ENCODE results near the gene PDE2A. TPM values are rescaled to one million over a fixed set of nuclear protein-coding genes. Genes with fewer than 3 reads are reported as not detected.
"Not testable (repeated sequence)": the region's sequence is repeated elsewhere in the genome, so short reads cannot be mapped to it uniquely, and the experiment has no call there.

Gene PDE2A
- total RNA-seq, 2 experiments from 2014 or later: 0.29 to 0.72 TPM

DNA sequence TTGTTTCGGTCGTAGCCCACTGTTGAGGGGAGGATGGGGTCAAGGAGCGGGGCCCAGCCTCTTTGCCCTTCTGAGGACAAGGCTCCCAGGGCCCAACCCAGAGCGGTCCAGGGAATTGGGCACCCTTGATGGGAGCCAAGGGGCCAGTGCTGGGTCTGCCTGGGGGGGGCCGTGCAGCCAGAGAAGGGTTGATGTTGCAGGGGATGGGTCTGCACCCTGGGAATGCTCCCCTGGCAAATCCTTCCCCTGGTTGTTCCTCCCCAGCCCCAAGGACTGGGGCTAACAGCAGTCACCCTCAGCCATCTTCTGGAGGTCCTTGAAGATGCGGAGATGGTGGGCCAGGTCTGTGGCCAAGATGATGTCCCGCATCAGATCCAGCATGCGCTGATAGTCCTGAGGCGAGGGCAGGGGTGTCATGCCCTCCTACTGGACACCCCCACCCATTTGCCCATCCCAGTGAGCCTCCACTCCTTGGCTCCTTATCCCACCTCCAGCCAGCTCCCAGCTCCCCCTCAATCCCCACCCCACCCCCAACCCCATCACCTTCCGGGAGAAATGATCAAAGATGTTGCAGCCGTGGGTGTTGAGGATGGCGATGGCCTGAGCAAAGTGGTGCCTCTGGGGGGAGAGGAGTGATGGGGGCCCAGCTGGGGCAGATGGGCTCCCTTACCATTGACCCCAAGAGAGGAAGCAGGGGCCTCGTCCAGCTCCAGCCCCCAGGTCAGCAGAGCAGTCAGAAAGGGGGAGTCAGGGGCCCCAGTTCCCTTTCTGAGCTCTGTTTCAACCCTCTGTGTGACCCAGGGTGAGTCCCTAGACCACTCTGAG is 95.0 kb downstream of the PDE2A start:
- ChIA-PET CTCF (interaction anchor here (0.6 to 1.6 kb wide), 4 partner anchors 10 to 108 kb away, joined by 3 to 5 read pairs (median 3); no protein-coding TSS in a partner anchor), POLR2A (no interaction called here)

DNA sequence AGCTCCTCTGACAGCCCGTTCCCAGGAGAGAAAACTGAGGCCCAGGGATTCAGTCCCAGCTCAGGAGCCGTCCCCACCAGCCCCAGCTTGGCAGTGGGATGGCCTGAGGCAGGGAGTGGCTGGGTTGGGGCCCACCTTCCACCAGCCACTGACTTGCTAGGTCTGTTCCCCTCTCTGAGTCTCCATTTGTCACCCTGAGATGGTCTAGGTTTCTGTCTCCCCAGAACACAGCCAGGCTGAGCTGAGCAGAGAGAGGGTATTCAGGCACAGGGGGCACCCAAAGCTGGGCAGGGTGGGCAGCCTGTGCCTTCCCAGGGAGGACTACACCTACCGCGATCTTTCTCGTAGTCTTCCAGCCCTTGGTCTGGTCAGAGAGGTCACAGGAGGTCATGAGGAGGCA is 95.7 kb downstream of the PDE2A start:
- CTCF ChIA-PET: interaction anchor here (1.7 kb wide), 1 partner anchor 16 kb away, joined by 5 read pairs; no protein-coding TSS in a partner anchor
- POLR2A ChIA-PET: no interaction called here

DNA sequence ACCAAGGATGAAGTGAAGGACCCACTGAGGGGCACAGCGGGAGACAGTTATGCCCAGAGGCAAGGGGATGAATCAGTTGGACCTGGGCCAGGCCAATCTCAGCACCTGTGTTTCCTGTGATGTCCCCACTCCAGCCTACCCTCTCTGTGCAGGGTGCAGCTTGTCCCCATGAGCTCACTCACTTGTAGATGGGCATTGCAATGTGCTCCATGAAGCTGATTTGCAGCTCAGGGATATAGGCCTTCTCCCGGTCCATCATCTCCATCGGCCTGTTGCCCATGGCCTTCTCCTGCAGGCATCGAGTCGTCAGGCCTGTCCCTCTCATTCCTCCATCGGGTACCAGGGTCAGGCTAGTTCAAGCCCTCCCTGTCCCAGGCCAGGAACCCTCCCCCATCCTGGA is 96.2 kb downstream of the PDE2A start:
- CTCF ChIA-PET: interaction anchor here (1.7 kb wide), 1 partner anchor 15 kb away, joined by 5 read pairs; no protein-coding TSS in a partner anchor
- POLR2A ChIA-PET: no interaction called here

DNA sequence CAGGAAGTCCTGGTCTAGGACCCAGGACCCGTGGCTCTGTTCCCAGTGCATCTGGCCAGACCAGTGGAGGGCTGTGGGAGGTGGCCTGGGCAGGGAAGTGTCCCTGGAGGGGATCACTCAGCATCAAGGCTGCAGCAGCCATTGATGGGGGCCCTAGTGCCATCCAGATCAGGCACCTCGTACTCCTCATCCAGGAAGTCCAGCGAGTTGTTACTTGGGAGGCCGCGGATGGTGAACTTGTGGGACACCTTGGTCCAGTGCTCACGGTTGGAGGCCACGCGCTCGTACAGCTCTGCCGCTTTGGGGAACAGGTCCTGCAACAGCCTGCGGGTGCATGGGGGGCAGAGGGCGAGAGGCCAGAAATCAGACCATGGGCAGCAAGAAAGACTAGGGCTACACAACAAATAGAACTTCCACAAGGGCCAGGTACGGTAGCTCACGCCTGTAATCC is 96.9 kb downstream of the PDE2A start:
- CTCF ChIA-PET: interaction anchor here (1.7 kb wide), 1 partner anchor 15 kb away, joined by 5 read pairs; no protein-coding TSS in a partner anchor

DNA sequence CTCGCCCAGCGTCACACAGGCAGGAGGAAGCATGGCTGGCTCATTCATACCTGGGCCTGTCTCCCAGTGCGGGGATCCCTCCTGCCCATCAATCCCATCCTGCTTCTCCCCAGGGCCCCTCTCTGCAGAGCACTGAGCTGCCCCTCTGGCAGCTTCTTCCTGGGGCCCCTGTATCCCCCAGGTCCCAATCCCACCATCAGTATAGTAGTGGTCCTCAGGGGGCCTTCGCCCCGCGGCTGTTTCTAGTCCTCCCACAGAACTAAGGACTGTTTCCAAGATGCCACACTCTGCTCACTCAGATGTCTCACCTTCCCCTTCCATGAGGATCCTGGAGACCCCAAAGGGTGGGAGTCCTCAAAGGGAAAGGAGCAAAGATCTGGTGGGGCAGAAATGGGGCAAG is 97.6 kb downstream of the PDE2A start:
- ChIA-PET POLR2A (no interaction called here), CTCF (no interaction called here)

More for the DNA sequence above, 96.9 kb downstream of the PDE2A start:
- POLR2A ChIA-PET: no interaction called here

DNA sequence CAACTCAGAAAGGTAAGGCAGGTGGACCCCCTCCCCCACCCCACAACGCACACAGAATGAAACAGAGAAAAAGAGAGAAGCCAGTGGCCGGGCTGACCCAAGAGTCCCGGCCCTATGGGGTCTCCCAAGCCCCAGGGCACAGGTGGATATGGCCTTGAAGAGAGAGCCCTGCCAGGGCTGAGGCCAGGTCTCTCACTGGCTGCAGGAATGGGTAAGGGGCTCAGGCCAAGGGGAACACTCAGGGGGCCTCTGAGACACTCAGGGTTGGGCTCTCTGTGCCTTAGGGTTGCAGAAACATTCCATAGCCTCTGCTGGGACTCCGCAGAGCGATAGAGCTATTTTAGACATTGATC is 98.0 kb downstream of the PDE2A start:
- POLR2A ChIA-PET: no interaction called here
- CTCF ChIA-PET: interaction anchor here (3.3 kb wide), 1 partner anchor 105 kb away, joined by 13 read pairs; no protein-coding TSS in a partner anchor

DNA sequence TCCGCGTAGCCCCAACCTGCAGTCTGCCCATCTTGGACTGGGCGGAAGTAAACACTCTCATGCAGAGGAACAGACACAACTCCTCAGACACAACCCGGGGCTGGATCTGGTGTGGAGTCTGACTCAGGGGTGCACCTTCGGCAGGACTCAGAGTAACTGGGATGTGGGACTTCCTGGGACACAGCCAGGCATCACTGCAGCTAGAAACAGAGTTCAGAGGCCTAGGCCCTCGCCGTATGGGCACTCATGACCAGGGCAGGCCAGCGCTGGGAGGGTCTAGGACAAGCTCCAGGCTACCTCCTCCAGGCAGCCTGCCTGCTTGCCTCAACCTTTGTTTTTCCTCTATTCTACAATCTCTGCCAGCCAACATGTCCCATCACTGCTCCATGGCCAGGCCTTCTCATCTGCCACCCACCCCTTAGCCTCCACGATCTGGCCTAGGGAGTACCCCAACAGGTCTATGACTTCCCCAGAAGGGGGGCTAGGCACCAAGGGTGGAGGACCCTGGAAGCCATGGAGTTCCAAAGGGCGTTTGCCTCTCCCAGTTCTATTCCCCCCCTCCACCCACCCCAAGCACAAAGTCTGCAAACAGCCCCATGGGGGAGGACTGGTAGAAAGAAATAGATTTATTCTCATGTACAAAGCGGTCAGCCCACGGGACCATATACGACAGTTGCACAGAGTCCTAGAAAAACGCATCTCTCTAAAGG is 98.5 kb downstream of the PDE2A start:
- ChIA-PET CTCF (interaction anchor here (3.3 kb wide), 1 partner anchor 104 kb away, joined by 13 read pairs; no protein-coding TSS in a partner anchor), POLR2A (no interaction called here)

DNA sequence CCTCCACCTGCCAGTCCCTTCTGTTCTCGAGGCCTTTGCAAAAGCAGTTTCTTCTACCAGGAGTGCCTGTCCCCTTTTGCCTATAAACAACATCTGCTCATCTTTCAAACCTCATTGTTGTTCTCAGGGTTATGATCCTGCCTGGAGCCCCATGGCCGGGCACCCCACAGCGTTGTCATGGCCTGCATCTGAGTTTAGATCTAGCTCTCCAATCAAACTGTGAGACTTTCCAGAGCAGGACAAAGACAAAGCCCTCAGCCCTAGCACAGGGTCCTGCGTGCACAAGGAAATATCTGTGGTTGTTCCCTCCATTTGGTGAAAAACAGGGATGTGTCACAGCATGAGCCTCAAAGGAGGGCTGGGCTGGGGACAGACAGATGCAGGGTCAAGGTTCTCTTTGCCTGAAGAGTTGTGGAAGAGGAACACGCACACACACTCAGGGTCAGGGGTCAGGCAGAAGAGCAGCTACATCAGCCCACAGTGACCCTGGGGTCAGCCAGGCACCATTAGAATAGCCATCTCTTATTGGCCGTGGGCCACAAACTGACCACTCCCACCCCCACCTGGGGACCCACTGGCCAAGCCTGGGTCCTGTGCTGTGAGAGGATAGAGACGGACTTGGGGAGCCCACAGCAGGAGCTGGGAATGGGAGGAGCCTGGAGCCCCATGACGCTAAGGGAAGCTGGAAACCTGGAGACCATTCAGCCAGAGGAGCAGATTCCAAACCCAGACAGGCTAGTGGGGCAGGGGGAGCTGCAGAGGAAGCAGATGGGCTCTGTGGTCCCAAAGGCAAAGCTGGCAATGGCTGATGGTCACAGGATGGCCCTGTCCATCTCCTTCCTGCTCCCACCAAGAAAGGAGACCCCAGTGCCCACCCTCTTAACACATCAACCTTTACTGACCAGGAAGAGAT is 99.4 kb downstream of the PDE2A start:
- CTCF ChIA-PET: interaction anchor here (2.1 to 3.3 kb wide), 2 partner anchors 10 to 103 kb away, joined by 7 to 13 read pairs; no protein-coding TSS in a partner anchor
- POLR2A ChIA-PET: no interaction called here

DNA sequence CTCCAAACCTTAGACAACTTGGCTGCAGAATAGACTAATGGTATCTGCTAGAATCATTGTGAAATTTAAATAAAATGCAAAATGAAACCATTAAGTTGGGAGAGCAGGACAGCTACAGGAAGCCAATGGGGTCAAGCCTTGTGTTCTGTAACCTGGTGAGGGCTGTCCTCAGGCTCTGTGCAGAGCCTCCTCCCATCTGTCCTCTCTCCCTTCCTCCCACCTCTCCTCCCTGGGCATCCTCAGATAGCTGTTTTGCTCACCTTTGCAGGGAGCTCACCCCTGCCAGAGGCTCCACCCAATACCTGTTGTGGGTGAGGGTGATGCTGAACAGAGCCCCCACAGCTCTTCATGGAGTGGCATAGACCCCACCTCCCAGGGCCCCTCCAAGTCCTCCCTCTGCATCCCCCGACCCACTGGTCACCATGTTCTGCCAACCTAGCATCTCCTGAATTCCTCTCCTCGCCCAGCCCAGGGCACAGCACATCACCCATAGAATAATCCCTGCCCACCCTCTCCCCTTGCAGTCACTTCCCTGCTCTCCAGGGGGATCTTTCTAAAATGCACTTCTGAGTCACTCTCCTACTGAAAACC is 100.3 kb downstream of the PDE2A start:
- POLR2A ChIA-PET: no interaction called here
- CTCF ChIA-PET: interaction anchor here (1.0 to 3.3 kb wide), 5 partner anchors 11 to 102 kb away, joined by 3 to 13 read pairs (median 4); no protein-coding TSS in a partner anchor

DNA sequence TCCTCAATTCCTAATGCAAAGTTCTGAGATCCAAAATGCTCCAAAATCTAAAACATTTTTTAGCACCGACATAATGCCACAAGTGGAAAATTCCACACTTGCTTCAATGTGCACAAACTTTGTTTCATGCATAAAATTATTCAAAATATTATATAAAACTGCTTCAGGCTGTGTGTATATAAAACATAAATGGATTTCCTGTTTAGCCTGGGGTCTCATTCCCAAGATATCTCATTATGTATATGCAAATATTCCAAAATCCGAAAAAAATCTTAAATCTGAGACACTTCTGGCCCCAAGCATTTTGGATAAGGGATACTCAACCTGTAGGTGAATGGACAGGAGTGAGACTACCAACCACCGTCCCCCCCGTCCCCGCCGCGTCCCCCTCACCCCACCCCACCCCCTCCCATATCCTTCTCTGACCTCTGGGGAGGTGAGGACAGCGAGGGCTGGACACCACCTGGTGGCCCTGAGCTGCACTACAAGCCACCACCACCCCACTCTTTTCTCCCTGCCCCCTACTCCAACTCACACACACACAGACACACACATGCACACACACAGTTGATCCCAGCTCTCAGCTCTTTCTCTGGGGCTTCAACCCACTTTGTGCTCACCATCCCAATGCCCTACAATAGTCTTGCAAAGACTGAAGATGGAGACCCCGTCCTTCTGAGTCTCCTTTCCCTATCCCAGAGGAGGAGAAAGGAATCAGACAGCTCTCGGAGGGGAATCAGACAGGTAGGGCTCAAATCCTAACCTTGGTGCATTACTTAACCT is 101.0 kb downstream of the PDE2A start:
- ChIA-PET CTCF (interaction anchor here (1.0 to 3.3 kb wide), 5 partner anchors 12 to 102 kb away, joined by 3 to 13 read pairs (median 4); no protein-coding TSS in a partner anchor), POLR2A (no interaction called here)

DNA sequence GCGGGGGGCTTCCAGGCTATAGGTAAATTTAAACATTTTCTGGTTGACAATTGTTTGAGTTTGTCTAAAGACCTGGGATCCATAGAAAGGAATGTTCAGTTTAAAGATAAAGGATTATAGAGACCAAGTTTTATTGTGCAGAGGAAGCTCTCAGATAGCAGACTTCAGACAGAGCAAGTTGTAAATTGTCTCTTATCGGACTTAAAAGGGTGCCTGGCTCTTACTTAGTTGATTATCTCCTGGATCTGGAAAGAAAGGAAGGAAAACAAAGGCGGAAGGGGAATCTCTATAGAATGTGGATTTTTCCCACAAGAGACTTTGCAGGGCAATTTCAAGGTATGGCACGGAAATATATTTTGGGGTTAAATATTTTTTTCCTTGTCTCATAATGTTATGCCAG is 101.7 kb downstream of the PDE2A start:
- CTCF ChIA-PET, POLR2A ChIA-PET: not testable (repeated sequence)

DNA sequence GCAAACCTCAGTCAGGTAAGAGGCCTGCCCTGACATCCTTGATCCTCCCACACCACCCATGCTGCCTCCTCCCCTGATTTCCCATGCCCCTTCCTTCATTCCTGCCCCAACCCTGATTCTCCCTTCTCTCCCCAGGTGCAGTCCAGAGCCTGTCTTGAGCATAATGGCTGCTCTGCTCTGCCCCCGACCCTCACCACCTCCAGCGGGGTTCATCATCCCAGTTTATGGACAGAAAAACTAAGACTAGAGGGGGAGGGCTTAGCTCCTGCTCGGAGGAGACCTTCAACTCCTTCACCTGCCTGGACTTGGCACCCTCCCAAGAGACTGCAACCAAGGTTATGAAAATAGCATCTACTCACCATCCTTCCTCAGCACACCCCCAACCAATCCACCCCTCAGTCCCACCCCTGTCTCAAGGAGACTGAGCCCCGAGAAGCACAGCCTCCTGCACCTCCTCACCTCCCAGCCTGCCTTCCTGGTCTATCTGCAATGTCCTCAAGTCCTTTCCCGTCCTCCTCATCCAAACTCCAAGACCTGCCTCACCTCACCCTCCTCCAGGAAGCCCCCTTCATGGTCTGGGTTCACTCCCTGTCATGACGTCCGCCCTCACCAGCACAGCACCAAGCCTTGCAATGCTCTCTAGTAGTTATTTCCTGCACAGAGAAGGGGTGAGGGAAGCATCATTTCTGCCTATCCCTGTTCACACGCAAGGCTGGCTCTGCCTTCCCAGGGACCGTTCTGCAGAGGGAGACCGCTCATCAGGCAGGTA is 103.1 kb downstream of the PDE2A start:
- CTCF ChIA-PET: interaction anchor here (1.3 kb wide), 1 partner anchor 724 kb away, joined by 3 read pairs; no protein-coding TSS in a partner anchor
- POLR2A ChIA-PET: no interaction called here

DNA sequence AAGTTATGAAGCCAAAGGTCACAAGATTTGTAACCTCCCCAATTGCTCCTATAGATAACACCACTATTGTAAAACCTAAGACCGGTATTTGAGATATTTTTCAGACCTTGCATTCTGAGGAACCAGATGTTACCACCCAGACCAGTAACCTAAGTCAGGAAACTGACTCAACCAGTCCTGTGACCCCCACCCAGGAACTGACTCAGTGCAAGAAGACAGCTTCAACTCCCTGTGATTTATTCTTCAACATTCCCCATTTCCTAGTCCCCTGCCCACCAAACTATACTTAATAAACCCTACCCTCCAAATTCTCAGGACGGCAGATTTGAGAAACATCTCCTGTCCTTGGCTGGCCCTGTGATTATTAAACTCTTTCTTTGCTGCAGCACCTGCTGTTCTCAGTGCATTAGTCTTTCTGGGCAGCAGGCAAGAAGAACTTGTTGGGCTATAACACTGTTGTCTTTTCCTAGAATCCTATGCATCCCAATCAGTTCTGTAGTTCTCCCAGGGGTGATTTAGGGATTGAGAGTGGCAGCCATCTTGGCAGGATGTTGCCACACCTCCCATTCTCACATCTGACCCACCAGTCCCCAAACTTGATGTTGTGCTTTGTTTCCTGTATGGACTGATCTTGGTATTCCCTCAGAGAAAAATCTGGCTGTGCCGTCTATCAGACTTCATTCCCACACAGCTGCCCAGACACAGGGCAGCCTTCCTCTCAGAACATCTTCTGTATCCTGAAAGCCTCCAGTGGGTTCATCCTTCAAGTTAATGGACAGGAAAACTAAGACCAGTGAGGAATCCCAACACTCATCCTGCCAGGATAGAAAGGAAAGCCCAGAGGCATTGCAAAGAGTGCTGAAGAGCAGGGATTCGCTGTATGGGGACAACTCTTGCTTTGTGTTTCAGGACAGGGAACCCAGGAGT is 104.0 kb downstream of the PDE2A start:
- ChIA-PET POLR2A (no interaction called here), CTCF (interaction anchor here (1.3 kb wide), 1 partner anchor 725 kb away, joined by 3 read pairs; no protein-coding TSS in a partner anchor)

DNA sequence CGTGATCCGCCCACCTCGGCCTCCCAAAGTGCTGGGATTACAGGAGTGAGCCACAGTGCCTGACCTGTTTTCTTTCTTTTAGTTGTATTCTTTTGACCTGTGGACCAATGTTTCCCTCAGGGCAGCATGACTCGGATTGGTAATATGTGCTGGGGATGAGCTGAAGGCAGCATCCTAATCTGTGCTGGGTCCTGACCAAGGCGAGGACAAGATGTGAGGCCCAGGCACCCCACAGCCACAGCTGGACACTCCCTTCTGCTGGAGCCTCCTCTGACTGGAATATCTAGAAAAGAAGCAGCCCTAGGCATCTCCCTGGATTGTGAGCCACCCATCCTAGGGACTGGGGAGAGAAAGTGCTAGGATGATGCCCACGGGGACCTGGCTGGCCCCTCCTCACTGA is 105.4 kb downstream of the PDE2A start:
- CTCF ChIA-PET: no interaction called here
- POLR2A ChIA-PET: no interaction called here

DNA sequence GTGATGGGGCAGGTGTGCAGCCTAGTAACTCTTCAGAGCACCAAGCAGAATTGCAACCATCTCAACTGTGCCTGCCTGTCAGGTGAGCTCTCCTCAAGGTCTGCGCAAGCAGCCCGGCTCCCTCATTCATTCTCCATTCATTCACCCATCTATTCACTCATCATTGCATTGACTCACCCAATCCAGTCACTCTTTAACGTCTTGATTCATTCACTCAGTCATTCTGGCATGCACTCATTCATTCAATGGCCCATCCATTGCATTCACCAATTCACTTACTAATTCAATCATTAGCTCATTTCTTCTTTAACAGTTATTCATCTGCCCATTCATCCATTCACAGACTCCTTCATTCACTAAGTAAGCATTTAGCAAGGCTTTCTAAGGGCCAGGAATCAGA is 111.8 kb downstream of the PDE2A start:
- ChIA-PET CTCF (interaction anchor here (1.5 to 1.7 kb wide), 2 partner anchors 15 to 91 kb away, joined by 5 to 7 read pairs; no protein-coding TSS in a partner anchor), POLR2A (no interaction called here)

DNA sequence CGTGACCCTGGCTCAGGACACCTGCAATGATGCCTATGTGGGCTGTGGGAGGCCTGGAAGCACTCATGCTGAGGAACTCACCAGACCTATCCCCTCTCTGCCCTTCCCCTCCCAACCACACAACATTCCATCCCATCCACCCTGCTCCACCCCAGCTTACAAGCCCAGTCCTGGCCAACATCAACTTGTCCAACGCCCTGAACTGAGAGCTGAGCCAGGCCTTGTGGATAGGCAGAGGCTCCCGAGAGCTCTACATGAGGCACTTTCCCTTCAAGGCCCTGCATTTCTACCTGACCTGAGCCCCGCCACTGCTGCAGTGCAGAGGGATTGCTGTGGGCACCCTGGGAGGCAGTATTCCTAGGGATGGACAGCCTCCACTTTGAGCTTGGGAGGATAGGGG is 112.4 kb downstream of the PDE2A start:
- ChIA-PET CTCF (interaction anchor here (0.9 to 1.7 kb wide), 4 partner anchors 12 to 131 kb away, joined by 3 to 7 read pairs (median 4); no protein-coding TSS in a partner anchor), POLR2A (no interaction called here)

All from activated CD8-positive, alpha-beta memory T cell treated with anti-CD3 and anti-CD28 coated beads for 36 hours (primary cell).